Measurements from ENCODE around the gene MAN2A2.
"Not testable (repeated sequence)": the region's sequence is repeated elsewhere in the genome, so short reads cannot be mapped to it uniquely, and the experiment has no call there.

MAN2A2 gene

GRCh38 chr15:90905306-90906180 is 2.4 kb downstream of the MAN2A2 start:
- DNase-seq, result no peak

GRCh38 chr15:90906181-90906849 is 3.2 kb downstream of the MAN2A2 start:
- DNase-seq, result no peak

- no peak for DNase-seq
Measured at GRCh38 chr15:90907051-90907660, 4.1 kb downstream of the MAN2A2 start.

- no peak for DNase-seq
Measured at GRCh38 chr15:90907838-90908507, 4.9 kb downstream of the MAN2A2 start.

- DNase-seq, result not testable (repeated sequence)
Measured at GRCh38 chr15:90909449-90909848, 6.3 kb downstream of the MAN2A2 start.

- no peak for DNase-seq
Measured at GRCh38 chr15:90909976-90910375, 6.9 kb downstream of the MAN2A2 start.

- DNase-seq, result no peak
Measured at GRCh38 chr15:90910441-90911301, 7.6 kb downstream of the MAN2A2 start.

- no peak for DNase-seq
Measured at GRCh38 chr15:90911302-90911623, 8.2 kb downstream of the MAN2A2 start.

GRCh38 chr15:90911906-90912769 is 9.0 kb downstream of the MAN2A2 start:
- no peak for DNase-seq

GRCh38 chr15:90912770-90913075 is 9.6 kb downstream of the MAN2A2 start:
- no peak for DNase-seq

GRCh38 chr15:90913398-90913944 is 10.4 kb downstream of the MAN2A2 start:
- no peak for DNase-seq

- no peak for DNase-seq
Measured at GRCh38 chr15:90914305-90915080, 11.4 kb downstream of the MAN2A2 start.

- DNase-seq, result no peak
Measured at GRCh38 chr15:90915216-90915807, 12.2 kb downstream of the MAN2A2 start.

- DNase-seq, result no peak
Measured at GRCh38 chr15:90915808-90916440, 12.8 kb downstream of the MAN2A2 start.

GRCh38 chr15:90916461-90916860 is 13.4 kb downstream of the MAN2A2 start:
- DNase-seq, result no peak

- DNase-seq, result no peak
Measured at GRCh38 chr15:90917569-90917968, 14.5 kb downstream of the MAN2A2 start.

- DNase-seq, result no peak
Measured at GRCh38 chr15:90918034-90918788, 15.1 kb downstream of the MAN2A2 start.

- no peak for DNase-seq
Measured at GRCh38 chr15:90918835-90919234, 15.7 kb downstream of the MAN2A2 start.

GRCh38 chr15:90921887-90922286 is 18.8 kb downstream of the MAN2A2 start:
- no peak for DNase-seq

Measured in NCI-H748 treated with DMSO at 0.1 percent for 48 hours (cell line).